Loucy (cell line): ENCODE results near the gene HOXD8.

Experiments used
- EZH2phosphoT487 ChIP-seq: fragments of 200-600 bp; IDR thresholded peaks from 2 replicates; pipeline ENCODE4 v1.6.1; 2018; ENCODE audit warnings: antibody characterized with exemption, mild to moderate bottlenecking, moderate library complexity, borderline replicate concordance
- TF ChIP-seq, protein P1 (sequence below): fragments of 200-600 bp; sonication (generic); conservative IDR thresholded peaks from 2 replicates; pipeline ENCODE4 v1.5.1; 2014; ENCODE audit warnings: mild to moderate bottlenecking, antibody characterized with exemption, low read length

DNA sequence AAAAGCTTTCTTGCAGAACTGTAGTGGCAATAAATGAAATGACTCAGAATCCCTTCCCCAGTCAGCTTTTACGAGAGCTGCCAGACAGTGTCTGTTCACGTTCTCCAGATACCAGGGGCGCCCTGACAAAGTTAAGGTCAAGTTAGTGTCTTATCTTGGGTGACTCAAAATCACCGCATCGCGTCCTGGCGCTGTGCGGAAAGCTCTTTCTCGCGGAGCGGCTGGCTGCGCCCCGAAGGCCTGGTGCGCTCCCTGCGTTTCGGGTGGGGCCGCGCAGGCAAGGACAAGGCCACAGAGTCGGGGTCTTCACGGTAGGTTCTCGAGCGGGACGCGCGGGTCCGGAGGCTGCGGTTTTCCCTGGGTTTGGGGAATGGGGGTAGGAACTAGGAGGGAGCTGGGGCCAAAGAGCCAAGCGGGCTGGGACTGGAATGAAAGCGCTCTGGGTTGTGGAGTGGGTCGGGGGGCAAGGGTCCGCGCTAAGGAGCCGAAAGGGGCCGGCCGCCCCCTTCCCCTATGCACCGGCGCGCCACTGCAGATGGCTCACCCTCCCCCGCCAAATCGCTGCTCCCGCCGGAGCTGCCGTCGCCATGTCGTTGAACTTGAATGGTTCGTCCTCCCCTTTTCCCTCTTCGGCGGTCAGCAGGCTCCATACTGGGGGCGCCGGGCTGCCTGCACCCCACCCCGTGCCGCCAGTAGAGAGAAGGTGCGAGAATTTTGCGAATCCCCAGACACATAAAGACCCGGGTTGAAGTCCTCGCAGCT is 25.0 kb upstream of the HOXD8 start:
- TF ChIP-seq, protein P1, sequence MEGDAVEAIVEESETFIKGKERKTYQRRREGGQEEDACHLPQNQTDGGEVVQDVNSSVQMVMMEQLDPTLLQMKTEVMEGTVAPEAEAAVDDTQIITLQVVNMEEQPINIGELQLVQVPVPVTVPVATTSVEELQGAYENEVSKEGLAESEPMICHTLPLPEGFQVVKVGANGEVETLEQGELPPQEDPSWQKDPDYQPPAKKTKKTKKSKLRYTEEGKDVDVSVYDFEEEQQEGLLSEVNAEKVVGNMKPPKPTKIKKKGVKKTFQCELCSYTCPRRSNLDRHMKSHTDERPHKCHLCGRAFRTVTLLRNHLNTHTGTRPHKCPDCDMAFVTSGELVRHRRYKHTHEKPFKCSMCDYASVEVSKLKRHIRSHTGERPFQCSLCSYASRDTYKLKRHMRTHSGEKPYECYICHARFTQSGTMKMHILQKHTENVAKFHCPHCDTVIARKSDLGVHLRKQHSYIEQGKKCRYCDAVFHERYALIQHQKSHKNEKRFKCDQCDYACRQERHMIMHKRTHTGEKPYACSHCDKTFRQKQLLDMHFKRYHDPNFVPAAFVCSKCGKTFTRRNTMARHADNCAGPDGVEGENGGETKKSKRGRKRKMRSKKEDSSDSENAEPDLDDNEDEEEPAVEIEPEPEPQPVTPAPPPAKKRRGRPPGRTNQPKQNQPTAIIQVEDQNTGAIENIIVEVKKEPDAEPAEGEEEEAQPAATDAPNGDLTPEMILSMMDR: no peak
- TF ChIP-seq EZH2phosphoT487: no peak
